GM18519 (cell line): Measurements from ENCODE around the gene BCAS3.
"Not testable (repeated sequence)": the region's sequence is repeated elsewhere in the genome, so short reads cannot be mapped to it uniquely, and the experiment has no call there.

Source experiments
- ATAC-seq: cut with Tn5 transposase; IDR thresholded peaks from one replicate; pipeline ENCODE4 v1.9.1; 2021; ENCODE audit warnings: mild to moderate bottlenecking, moderate library complexity; ENCODE audit not compliant: unreplicated experiment, low FRiP score

Gene BCAS3

GRCh38 chr17:60916043-60916442 is 238.4 kb downstream of the BCAS3 start:
- no peak for ATAC-seq

GRCh38 chr17:60920107-60920506 is 242.5 kb downstream of the BCAS3 start:
- ATAC-seq, result no peak

- ATAC-seq, result no peak
These were observed 245.3 kb downstream of the BCAS3 start for GRCh38 chr17:60923000-60923399.

- no peak for ATAC-seq
These were observed 249.0 kb downstream of the BCAS3 start for GRCh38 chr17:60926466-60927183.

- ATAC-seq, result no peak
These were observed 256.1 kb downstream of the BCAS3 start for GRCh38 chr17:60933739-60934138.

- no peak for ATAC-seq
These were observed 257.1 kb downstream of the BCAS3 start for GRCh38 chr17:60934723-60935122.

- ATAC-seq, result not testable (repeated sequence)
These were observed 258.3 kb downstream of the BCAS3 start for GRCh38 chr17:60935991-60936390.

GRCh38 chr17:60939318-60939717 is 261.7 kb downstream of the BCAS3 start:
- no peak for ATAC-seq

GRCh38 chr17:60941028-60941427 is 263.4 kb downstream of the BCAS3 start:
- no peak for ATAC-seq

GRCh38 chr17:60941571-60941970 is 263.9 kb downstream of the BCAS3 start:
- no peak for ATAC-seq

GRCh38 chr17:60944751-60945150 is 267.1 kb downstream of the BCAS3 start:
- no peak for ATAC-seq

GRCh38 chr17:60947100-60947499 is 269.4 kb downstream of the BCAS3 start:
- ATAC-seq, result no peak

GRCh38 chr17:60947543-60947942 is 269.9 kb downstream of the BCAS3 start:
- no peak for ATAC-seq

- ATAC-seq, result no peak
These were observed 275.1 kb downstream of the BCAS3 start for GRCh38 chr17:60952747-60953146.

- ATAC-seq, result no peak
These were observed 281.4 kb downstream of the BCAS3 start for GRCh38 chr17:60959011-60959410.

GRCh38 chr17:60959696-60960095 is 282.0 kb downstream of the BCAS3 start:
- ATAC-seq, result no peak

GRCh38 chr17:60960398-60961065 is 282.9 kb downstream of the BCAS3 start:
- no peak for ATAC-seq

- ATAC-seq, result no peak
These were observed 286.5 kb downstream of the BCAS3 start for GRCh38 chr17:60964160-60964559.

GRCh38 chr17:60968266-60968665 is 290.6 kb downstream of the BCAS3 start:
- no peak for ATAC-seq

GRCh38 chr17:60969500-60970037 is 291.9 kb downstream of the BCAS3 start:
- ATAC-seq, result no peak

- no peak for ATAC-seq
These were observed 293.1 kb downstream of the BCAS3 start for GRCh38 chr17:60970741-60971140.
